ENCODE data around the gene FAM185A. TPM values are rescaled to one million over a fixed set of nuclear protein-coding genes. Genes with fewer than 3 reads are reported as not detected.

The FAM185A gene
- total RNA-seq, 3 donors from 2014 or later (not counting 1 experiment from before 2014, with no cell fraction given) = 5.8 to 8.9 (median 5.9) TPM

- WGBS (ENCODE audit: insufficient coverage) = 91% methylated on average over 1 of the region's 2 CpGs
- Mint-ChIP-seq H3K27me3 (ENCODE audit: low read depth in 2 of 2) (no peaks in the 10 kb centered on the region), H3K4me1 (peaks cover 0 to 6% of the 10 kb centered on the region in 2 donors), H3K9me3 (no peaks in the 10 kb centered on the region), H3K27ac (no peak overlapping the region), H3K4me3 (no peak overlapping the region), H3K36me3 (no peaks in the 10 kb centered on the region)
- Histone ChIP-seq H3K4me1 (ENCODE audit: control insufficient read depth, insufficient read depth, low read length) (no peaks in the 10 kb centered on the region), H3K4me3 (ENCODE audit: low read length) (no peak overlapping the region), H3K27me3 (ENCODE audit: control insufficient read depth, insufficient read depth, low read length) (no peaks in the 10 kb centered on the region), H3K9me3 (ENCODE audit: control insufficient read depth, insufficient read depth, low read length) (no peaks in the 10 kb centered on the region), H3K36me3 (ENCODE audit: control insufficient read depth, insufficient read depth, low read length) (no peaks in the 10 kb centered on the region), H3K27ac (ENCODE audit: low read length) (no peak overlapping the region)
- intact Hi-C loops (cut with micrococcal nuclease) = no loop called here
- ATAC-seq (no peak), DNase-seq (no peak)
- TF ChIP-seq, protein P1, sequence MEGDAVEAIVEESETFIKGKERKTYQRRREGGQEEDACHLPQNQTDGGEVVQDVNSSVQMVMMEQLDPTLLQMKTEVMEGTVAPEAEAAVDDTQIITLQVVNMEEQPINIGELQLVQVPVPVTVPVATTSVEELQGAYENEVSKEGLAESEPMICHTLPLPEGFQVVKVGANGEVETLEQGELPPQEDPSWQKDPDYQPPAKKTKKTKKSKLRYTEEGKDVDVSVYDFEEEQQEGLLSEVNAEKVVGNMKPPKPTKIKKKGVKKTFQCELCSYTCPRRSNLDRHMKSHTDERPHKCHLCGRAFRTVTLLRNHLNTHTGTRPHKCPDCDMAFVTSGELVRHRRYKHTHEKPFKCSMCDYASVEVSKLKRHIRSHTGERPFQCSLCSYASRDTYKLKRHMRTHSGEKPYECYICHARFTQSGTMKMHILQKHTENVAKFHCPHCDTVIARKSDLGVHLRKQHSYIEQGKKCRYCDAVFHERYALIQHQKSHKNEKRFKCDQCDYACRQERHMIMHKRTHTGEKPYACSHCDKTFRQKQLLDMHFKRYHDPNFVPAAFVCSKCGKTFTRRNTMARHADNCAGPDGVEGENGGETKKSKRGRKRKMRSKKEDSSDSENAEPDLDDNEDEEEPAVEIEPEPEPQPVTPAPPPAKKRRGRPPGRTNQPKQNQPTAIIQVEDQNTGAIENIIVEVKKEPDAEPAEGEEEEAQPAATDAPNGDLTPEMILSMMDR (IDR thresholded peaks at IDR 0.05) = no peak
These were observed 92.5 kb downstream of the FAM185A start for GRCh38 chr7:102841290-102841689.

DNA sequence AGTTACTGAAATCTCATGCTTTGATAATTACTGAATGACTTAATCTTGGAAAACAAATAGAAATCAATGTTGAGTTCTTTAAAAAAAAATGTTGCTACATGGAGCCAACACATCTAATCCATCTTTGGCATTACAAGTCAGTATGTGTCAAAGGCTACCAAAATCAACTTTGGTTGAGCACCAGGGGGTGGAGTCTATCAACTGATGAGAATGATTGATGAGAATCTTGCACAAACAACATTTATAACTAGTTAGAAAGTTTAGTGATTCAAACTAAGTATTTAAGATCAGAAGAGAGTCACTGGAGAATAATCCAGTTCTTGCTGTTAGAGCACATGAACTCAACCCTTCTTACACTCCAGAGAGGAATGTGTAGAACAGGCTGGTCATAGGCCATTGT, 93.5 kb downstream of the FAM185A start:
- Histone ChIP-seq H3K27ac (ENCODE audit: low read length) (no peak overlapping the region), H3K9me3 (ENCODE audit: control insufficient read depth, insufficient read depth, low read length) (no peaks in the 10 kb centered on the region), H3K4me3 (ENCODE audit: low read length) (no peak overlapping the region), H3K27me3 (ENCODE audit: control insufficient read depth, insufficient read depth, low read length) (no peaks in the 10 kb centered on the region), H3K4me1 (ENCODE audit: control insufficient read depth, insufficient read depth, low read length) (no peaks in the 10 kb centered on the region), H3K36me3 (ENCODE audit: control insufficient read depth, insufficient read depth, low read length) (no peaks in the 10 kb centered on the region)
- H3K9me3 Mint-ChIP-seq = no peaks in the 10 kb centered on the region
- H3K36me3 Mint-ChIP-seq = no peaks in the 10 kb centered on the region
- TF ChIP-seq, protein P1 (IDR thresholded peaks at IDR 0.05) = no peak
- H3K27ac Mint-ChIP-seq = no peak overlapping the region
- H3K27me3 Mint-ChIP-seq (ENCODE audit: low read depth in 2 of 2) = no peaks in the 10 kb centered on the region
- H3K4me3 Mint-ChIP-seq = no peak overlapping the region
- intact Hi-C loops (cut with micrococcal nuclease) = no loop called here
- H3K4me1 Mint-ChIP-seq = peaks cover 0 to 6% of the 10 kb centered on the region in 2 donors
- ATAC-seq (no peak), DNase-seq (no peak)

- no peaks in the 10 kb centered on the region for H3K4me1 ChIP-seq (ENCODE audit: control insufficient read depth, insufficient read depth, low read length)
- 72% methylated on average over 3 of the region's 3 CpGs for WGBS (ENCODE audit: insufficient coverage)
These were observed 95.1 kb downstream of the FAM185A start for GRCh38 chr7:102843850-102844249.

DNA sequence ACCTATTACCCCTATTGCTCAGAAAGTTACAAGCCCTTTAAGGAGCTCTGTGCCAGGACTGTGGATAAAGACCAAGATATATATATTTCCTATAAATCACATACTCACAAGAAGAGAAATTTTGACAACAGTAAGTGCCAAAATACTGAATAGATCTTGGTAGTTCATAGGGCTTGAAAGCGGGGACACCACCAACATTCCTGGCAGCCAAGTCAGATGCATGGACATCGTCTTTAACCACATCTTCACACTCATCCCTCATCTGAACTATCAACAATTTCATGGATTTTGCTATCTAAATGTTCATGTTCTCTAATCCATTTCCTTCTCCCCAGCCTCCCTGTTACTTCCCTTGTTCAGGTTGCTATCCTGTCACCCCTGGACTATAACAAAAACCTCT, 96.5 kb downstream of the FAM185A start:
- no peak overlapping the region for H3K4me3 ChIP-seq (ENCODE audit: low read length)
- no peaks in the 10 kb centered on the region for H3K4me1 ChIP-seq (ENCODE audit: control insufficient read depth, insufficient read depth, low read length)
- no peaks in the 10 kb centered on the region for H3K36me3 ChIP-seq (ENCODE audit: control insufficient read depth, insufficient read depth, low read length)
- WGBS (ENCODE audit: insufficient coverage) = 100% methylated on average over 2 of the region's 2 CpGs
- Mint-ChIP-seq H3K27me3 (ENCODE audit: low read depth in 2 of 2) (no peaks in the 10 kb centered on the region), H3K4me3 (no peak overlapping the region), H3K9me3 (no peaks in the 10 kb centered on the region), H3K27ac (no peak overlapping the region), H3K36me3 (no peaks in the 10 kb centered on the region), H3K4me1 (peaks cover 0 to 6% of the 10 kb centered on the region in 2 donors)
- no peak for ATAC-seq
- intact Hi-C loops (cut with micrococcal nuclease) = no loop called here
- no peaks in the 10 kb centered on the region for H3K9me3 ChIP-seq (ENCODE audit: control insufficient read depth, insufficient read depth, low read length)
- no peak overlapping the region for H3K27ac ChIP-seq (ENCODE audit: low read length)
- TF ChIP-seq, protein P1 (IDR thresholded peaks at IDR 0.05) = no peak
- no peak for DNase-seq
- H3K27me3 ChIP-seq (ENCODE audit: control insufficient read depth, insufficient read depth, low read length) = no peaks in the 10 kb centered on the region

More at GRCh38 chr7:102843850-102844249, 95.1 kb downstream of the FAM185A start:
- ATAC-seq (peak in 2 of 3 donors; percentile 48 to 49), DNase-seq (no peak)
- Mint-ChIP-seq H3K9me3 (no peaks in the 10 kb centered on the region), H3K4me3 (no peak overlapping the region), H3K27me3 (ENCODE audit: low read depth in 2 of 2) (no peaks in the 10 kb centered on the region), H3K27ac (no peak overlapping the region), H3K4me1 (peaks cover 0 to 6% of the 10 kb centered on the region in 2 donors), H3K36me3 (no peaks in the 10 kb centered on the region)
- H3K36me3 ChIP-seq (ENCODE audit: control insufficient read depth, insufficient read depth, low read length) = no peaks in the 10 kb centered on the region
- TF ChIP-seq, protein P1 (IDR thresholded peaks at IDR 0.05) = no peak
- no peak overlapping the region for H3K4me3 ChIP-seq (ENCODE audit: low read length)
- H3K9me3 ChIP-seq (ENCODE audit: control insufficient read depth, insufficient read depth, low read length) = no peaks in the 10 kb centered on the region
- H3K27ac ChIP-seq (ENCODE audit: low read length) = no peak overlapping the region
- H3K27me3 ChIP-seq (ENCODE audit: control insufficient read depth, insufficient read depth, low read length) = no peaks in the 10 kb centered on the region
- intact Hi-C loops (cut with micrococcal nuclease) = no loop called here
